NCI-H1930 (cell line): Measurements from ENCODE around the gene RXFP1.
A peak's percentile ranks its signal among the peaks of the same experiment; 100 is the strongest.
"Not testable (repeated sequence)": the region's sequence is repeated elsewhere in the genome, so short reads cannot be mapped to it uniquely, and the experiment has no call there.

Source experiments
- DNase-seq, 2 experiments: peaks; one replicate each; lab custom pipeline; 2025; lab: John Stamatoyannopoulos, UW

The RXFP1 gene

GRCh38 chr4:158613046-158613445 lies 91.4 kb downstream of the RXFP1 start:
- DNase-seq = no peak

GRCh38 chr4:158617956-158618355 lies 96.3 kb downstream of the RXFP1 start:
- DNase-seq = no peak

GRCh38 chr4:158621729-158622128 lies 100.0 kb downstream of the RXFP1 start:
- no peak for DNase-seq

GRCh38 chr4:158622251-158622650 lies 100.6 kb downstream of the RXFP1 start:
- DNase-seq = no peak

- DNase-seq = peak; percentile 39 to 58
Measured at GRCh38 chr4:158624889-158625478, 103.3 kb downstream of the RXFP1 start.

- DNase-seq = no peak
Measured at GRCh38 chr4:158625544-158625943, 103.9 kb downstream of the RXFP1 start.

GRCh38 chr4:158630893-158631292 lies 109.2 kb downstream of the RXFP1 start:
- no peak for DNase-seq

- no peak for DNase-seq
Measured at GRCh38 chr4:158636619-158637018, 114.9 kb downstream of the RXFP1 start.

- no peak for DNase-seq
Measured at GRCh38 chr4:158644356-158644755, 122.7 kb downstream of the RXFP1 start.

- no peak for DNase-seq
Measured at GRCh38 chr4:158644760-158645159, 123.1 kb downstream of the RXFP1 start.

GRCh38 chr4:158649111-158649680 lies 127.5 kb downstream of the RXFP1 start:
- DNase-seq = no peak

- no peak for DNase-seq
Measured at GRCh38 chr4:158652920-158653319, 131.2 kb downstream of the RXFP1 start.

- DNase-seq = no peak
Measured at GRCh38 chr4:158656439-158656838, 134.8 kb downstream of the RXFP1 start.

GRCh38 chr4:158657291-158657690 lies 135.6 kb downstream of the RXFP1 start:
- DNase-seq = no peak

- DNase-seq = not testable (repeated sequence)
Measured at GRCh38 chr4:158663255-158663654, 141.6 kb downstream of the RXFP1 start.

GRCh38 chr4:158663707-158664625 lies 142.3 kb downstream of the RXFP1 start:
- DNase-seq = not testable (repeated sequence)

- no peak for DNase-seq
Measured at GRCh38 chr4:158664806-158665205, 143.1 kb downstream of the RXFP1 start.

GRCh38 chr4:158666892-158667291 lies 145.2 kb downstream of the RXFP1 start:
- no peak for DNase-seq

GRCh38 chr4:158667651-158668198 lies 146.0 kb downstream of the RXFP1 start:
- DNase-seq = no peak

GRCh38 chr4:158669310-158669709 lies 147.6 kb downstream of the RXFP1 start:
- DNase-seq = no peak

- DNase-seq = peak; percentile 34 to 40
Measured at GRCh38 chr4:158670975-158671664, 149.4 kb downstream of the RXFP1 start.

GRCh38 chr4:158671665-158671914 lies 149.9 kb downstream of the RXFP1 start, which contains the start of gene C4orf46:
Gene C4orf46 (minus strand): TSS chr4:158671887. CDS start chr4:158671801, 86 bp downstream.
- no peak for DNase-seq
